Liver (tissue), 3 donors: ENCODE data around the gene GPR146.

Source experiments
- EGR1 ChIP-seq, 2 donors: IDR thresholded peaks; 2 replicates each; pipeline ENCODE4 v1.6.1; 2016 to 2018; ENCODE audit warnings: antibody characterized with exemption in 2 of 2, low read depth in 2 of 2
- GABPA ChIP-seq, 2 donors: IDR thresholded peaks in 1 of 2; conservative IDR thresholded peaks in 1 of 2; 2 replicates each; pipeline ENCODE4 v1.6.1; 2016; ENCODE audit warnings: antibody characterized with exemption in 2 of 2, mild to moderate bottlenecking in 1 of 2, moderate library complexity in 1 of 2
- JUND ChIP-seq, 2 donors: IDR thresholded peaks; 2 replicates each; pipeline ENCODE4 v1.6.1; 2016; ENCODE audit warnings: antibody characterized with exemption in 2 of 2
- RAD21 ChIP-seq, 2 donors: IDR thresholded peaks; 2 replicates each; pipeline ENCODE4 v1.6.1; 2016; ENCODE audit warnings: antibody characterized with exemption in 2 of 2, mild to moderate bottlenecking in 2 of 2
- REST ChIP-seq: IDR thresholded peaks from 2 replicates; pipeline ENCODE4 v1.6.1; 2016; ENCODE audit warnings: antibody characterized with exemption, mild to moderate bottlenecking
- YY1 ChIP-seq: IDR thresholded peaks from 2 replicates; pipeline ENCODE4 v1.6.1; 2016; ENCODE audit warnings: antibody characterized with exemption, mild to moderate bottlenecking
- TF ChIP-seq, protein P1 (sequence below): fragments of 150-350 bp; IDR thresholded peaks from 2 replicates; pipeline ENCODE4 v1.5.1; 2017; ENCODE audit warnings: improper control_type of control experiment, low read depth, low read length; ENCODE audit not compliant: missing input control
- TF ChIP-seq, protein P2 (sequence below): IDR thresholded peaks from 2 replicates; pipeline ENCODE4 v1.6.1; 2016; ENCODE audit warnings: antibody characterized with exemption
- TF ChIP-seq, protein P3 (sequence below): IDR thresholded peaks from 2 replicates; pipeline ENCODE4 v1.6.1; 2016; ENCODE audit warnings: antibody characterized with exemption
- donor health status: healthy.
- donor health status: healthy.

GRCh38 chr7:1108264-1108920, 64.0 kb downstream of the GPR146 start:
- TF ChIP-seq REST (no peak), EGR1 (IDR thresholded peaks at IDR 0.05; ENCODE audit: low read depth in 2 of 2) (no peak), GABPA (IDR thresholded peaks at IDR 0.05 in 1 of 2, conservative IDR thresholded peaks at IDR 0.05 in 1 of 2) (no peak), JUND (IDR thresholded peaks at IDR 0.05) (no peak), YY1 (no peak), RAD21 (IDR thresholded peaks at IDR 0.05) (no peak)
- TF ChIP-seq, protein P1, sequence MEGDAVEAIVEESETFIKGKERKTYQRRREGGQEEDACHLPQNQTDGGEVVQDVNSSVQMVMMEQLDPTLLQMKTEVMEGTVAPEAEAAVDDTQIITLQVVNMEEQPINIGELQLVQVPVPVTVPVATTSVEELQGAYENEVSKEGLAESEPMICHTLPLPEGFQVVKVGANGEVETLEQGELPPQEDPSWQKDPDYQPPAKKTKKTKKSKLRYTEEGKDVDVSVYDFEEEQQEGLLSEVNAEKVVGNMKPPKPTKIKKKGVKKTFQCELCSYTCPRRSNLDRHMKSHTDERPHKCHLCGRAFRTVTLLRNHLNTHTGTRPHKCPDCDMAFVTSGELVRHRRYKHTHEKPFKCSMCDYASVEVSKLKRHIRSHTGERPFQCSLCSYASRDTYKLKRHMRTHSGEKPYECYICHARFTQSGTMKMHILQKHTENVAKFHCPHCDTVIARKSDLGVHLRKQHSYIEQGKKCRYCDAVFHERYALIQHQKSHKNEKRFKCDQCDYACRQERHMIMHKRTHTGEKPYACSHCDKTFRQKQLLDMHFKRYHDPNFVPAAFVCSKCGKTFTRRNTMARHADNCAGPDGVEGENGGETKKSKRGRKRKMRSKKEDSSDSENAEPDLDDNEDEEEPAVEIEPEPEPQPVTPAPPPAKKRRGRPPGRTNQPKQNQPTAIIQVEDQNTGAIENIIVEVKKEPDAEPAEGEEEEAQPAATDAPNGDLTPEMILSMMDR = no peak
- TF ChIP-seq, protein P2, sequence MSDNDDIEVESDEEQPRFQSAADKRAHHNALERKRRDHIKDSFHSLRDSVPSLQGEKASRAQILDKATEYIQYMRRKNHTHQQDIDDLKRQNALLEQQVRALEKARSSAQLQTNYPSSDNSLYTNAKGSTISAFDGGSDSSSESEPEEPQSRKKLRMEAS = no peak
- TF ChIP-seq, protein P3, sequence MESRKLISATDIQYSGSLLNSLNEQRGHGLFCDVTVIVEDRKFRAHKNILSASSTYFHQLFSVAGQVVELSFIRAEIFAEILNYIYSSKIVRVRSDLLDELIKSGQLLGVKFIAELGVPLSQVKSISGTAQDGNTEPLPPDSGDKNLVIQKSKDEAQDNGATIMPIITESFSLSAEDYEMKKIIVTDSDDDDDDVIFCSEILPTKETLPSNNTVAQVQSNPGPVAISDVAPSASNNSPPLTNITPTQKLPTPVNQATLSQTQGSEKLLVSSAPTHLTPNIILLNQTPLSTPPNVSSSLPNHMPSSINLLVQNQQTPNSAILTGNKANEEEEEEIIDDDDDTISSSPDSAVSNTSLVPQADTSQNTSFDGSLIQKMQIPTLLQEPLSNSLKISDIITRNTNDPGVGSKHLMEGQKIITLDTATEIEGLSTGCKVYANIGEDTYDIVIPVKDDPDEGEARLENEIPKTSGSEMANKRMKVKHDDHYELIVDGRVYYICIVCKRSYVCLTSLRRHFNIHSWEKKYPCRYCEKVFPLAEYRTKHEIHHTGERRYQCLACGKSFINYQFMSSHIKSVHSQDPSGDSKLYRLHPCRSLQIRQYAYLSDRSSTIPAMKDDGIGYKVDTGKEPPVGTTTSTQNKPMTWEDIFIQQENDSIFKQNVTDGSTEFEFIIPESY = no peak
